Right renal pelvis (tissue), 4 donors: ENCODE measurements around the gene EFNB2. TPM values are rescaled to one million over a fixed set of nuclear protein-coding genes. Genes with fewer than 3 reads are reported as not detected.

Experiments
- DNase-seq, 4 donors: peaks; one replicate each; pipeline ENCODE4 v3.0.0-alpha.2; 2013; ENCODE audit warnings: low read depth in 4 of 4, low spot score in 3 of 4, missing footprints in 1 of 4
- polyA plus RNA-seq, 4 donors: library from polyadenylated mRNA; unstranded; fragments of 120-200 nt; gene quantifications; one replicate each; pipeline ENCODE4 v1.2.1, GENCODE V29; 2013; ENCODE audit not compliant: insufficient read length in 4 of 4

The EFNB2 gene
- polyA plus RNA-seq, 4 donors = 140 to 159 (median 147) TPM

- no peak for DNase-seq
These were observed 7.6 kb downstream of the EFNB2 start for GRCh38 chr13:106527826-106528225.

- DNase-seq = no peak
These were observed 8.0 kb downstream of the EFNB2 start for GRCh38 chr13:106527445-106527801.

DNA sequence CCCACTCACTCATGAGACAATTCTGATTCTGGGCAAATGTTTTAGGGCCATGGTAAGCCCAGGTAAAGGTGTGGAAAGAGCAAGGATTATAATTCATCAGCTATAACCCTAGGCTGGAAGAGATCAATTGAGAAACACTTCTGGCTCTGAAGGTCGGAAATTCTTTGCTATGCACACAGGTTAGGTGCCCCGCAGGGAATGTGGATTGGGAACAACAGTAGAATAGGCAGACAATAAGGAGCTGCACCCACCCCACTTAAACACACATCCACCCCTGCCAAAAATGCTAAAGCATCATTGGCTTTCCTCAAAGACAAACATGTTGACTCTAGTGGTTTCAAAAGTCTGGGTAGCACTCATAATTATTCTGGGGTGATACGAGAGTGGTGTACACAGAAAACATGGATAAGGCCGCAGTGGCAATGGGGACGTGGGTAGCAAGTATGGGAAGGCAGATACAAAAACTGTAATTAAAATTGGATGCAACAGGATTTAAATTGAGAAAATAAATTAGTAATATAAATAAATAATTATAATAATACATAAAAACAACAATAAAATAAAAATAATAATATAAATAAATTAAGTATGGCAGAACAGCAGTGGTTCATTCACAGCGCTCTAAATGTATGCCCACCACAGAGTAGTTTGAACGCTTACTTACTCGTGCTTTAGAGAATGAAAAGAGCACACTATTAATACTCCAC is 8.6 kb downstream of the EFNB2 start:
- DNase-seq = no peak

GRCh38 chr13:106525865-106526264 is 9.6 kb downstream of the EFNB2 start:
- DNase-seq = no peak

DNA sequence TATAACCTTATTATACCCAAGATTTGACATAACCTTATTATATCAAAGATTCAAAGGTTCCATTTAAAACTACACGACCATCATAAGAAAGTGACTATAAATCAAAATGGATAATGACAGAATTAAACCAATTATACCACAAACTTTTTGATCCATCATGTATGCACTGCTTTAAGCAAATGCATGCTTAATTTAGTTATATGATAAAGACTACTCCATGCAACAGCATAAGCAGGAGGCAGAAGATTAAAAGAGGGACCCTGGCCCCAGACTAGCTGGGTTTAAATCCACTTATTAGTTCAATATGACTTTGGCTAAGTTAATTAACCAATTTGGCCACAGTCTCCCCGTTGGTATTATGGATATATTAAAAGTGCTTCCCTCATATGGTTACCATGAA is 11.4 kb downstream of the EFNB2 start:
- DNase-seq = no peak

- no peak for DNase-seq
These were observed 11.9 kb downstream of the EFNB2 start for GRCh38 chr13:106523576-106523975.

- DNase-seq = no peak
These were observed 12.4 kb downstream of the EFNB2 start for GRCh38 chr13:106522898-106523525.

DNA sequence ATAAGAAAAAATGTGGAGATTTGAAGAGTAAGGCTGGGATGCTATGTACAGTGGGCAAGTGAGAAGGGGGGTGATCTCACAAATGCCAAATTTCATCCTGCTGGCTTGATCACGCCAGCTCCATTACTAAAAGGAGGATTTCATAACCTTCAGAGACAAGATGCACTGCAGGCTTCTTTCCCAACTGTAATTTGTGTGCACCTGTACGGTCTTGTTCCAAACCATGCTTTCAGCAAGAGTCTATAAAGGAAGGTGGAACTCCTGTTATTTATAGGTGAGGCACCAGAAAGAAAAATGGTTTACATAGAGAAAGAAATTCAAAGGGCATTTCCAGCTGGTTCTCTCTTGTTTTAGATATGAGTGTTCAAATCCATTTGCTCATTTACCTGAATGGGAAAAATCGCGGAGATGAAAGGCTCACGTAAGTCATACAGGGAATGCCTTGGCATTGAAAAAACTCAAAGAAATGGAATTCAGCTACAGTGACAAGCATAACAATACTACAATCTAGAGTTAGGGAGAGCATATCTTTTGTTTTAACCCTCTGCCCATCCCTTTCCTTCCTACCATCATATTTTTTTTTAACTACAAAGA is 13.3 kb downstream of the EFNB2 start:
- no peak for DNase-seq

DNA sequence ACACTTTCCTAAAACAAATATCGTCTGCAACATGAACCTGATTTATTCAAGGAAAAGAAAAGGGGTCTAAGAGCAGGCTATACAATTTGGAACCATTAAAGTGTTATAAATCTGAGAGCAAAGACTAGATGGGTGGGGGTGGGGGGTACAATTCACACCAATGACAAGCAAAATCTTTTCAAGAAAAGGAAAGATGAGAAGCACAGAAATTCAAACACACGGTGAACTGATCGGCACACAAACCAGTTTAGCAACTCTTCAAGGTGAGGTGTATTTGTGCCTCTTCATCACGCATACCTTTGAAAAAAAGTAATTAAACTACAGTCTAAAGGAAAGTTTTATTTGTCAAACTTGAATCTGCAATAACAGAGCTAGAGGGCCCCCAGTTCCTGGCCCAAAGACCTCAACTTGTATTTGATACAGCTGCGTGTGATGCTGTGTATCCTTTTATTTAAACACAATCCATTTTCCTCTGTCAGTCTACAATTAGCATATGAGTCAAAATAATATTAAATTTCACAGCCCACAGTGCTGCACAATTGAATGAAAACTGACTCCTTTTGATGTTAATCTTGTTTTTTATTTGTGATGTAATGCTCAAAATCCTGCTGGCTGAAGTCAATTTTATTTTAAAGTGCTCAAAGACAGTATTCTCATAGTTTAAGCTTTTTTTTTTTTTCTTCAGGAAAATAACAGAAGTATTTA is 14.2 kb downstream of the EFNB2 start:
- DNase-seq = no peak

DNA sequence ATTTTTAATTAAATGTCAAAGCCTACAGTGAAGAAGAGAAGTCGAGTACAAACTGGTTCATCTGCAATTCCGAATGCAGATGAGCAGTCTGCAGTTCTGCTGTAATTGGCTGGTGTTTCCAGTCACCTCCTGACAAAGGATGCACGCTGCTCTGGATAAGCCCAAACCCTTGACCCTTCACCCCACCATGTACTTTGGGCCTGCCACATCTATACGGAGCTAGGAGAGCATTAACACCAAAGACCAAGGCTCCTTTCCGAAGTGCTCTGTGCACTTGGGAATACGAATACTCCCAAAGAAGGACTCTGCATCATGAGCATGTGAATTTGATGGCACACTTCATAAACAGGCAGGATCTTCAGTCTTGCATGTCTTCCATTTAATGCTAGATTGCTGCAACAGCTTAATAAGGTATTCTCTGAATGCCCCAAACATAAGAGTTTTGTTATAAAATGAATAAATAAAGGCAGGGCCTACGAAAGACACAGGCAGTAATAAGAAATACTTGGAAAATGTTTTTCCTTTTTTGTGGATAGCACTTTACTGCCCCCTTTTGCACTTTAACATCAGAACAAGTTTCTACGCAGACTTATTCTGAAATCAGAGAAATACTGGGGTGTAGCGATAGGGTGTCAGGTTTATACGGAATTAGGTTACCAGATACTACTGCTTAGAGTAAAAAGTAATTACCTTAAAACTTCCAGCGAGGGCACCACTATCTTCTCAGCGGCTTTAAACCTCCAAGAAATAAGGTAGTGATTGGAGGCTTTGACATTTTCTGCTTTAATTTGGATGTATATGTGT is 15.0 kb downstream of the EFNB2 start:
- no peak for DNase-seq

DNA sequence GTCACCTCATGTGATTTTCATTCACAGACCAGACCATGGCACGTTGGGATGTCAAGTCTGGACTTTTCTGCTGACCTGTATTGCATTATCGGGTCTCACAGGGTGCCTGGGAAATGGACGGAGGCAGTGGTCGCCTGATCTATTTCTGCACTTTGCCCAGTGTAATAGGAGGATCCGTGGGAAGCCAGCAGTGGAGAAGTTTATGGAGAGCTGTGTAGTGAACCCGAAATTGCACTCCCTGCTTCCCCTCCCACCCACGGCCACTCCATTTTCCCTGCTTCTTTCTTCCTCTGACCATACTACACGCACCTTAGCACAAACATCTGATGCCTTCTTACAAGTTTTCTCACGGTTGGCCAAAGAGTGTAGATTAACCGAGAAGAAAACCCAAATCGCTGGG is 16.9 kb downstream of the EFNB2 start:
- DNase-seq = no peak

DNA sequence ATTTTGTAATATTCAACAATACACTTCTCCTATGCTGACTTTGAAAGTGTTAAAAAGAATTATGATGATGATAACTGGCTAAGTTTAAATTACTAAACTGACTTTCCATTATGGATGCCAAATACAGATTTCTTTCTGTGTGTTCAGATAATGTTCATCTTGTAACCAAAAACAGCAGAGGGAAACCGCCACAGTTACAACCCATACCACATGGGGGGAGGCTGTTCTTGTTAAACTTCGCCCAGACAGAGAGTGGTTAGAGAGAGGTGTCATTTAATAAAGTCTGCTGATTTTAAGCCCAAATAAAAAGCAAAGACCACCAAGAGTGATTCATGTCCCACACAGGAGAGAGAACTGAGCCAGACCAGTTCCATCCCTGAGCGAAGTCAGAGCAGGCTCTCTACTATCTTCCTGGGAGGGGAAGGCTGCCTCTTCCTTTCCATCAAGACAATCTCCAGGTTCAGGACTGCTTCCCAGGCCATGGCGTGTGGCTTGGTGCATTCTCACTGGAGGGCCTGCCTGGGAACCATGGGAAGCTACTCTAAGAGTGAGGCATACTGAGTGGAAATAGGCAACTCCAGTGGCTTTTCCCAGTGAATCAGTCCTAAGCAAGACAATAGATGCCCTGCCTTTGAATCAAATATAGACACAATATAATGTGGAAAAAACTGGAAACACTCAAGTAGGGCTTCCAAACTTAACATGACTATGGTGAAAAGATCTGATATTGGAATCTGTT is 18.2 kb downstream of the EFNB2 start:
- DNase-seq = no peak

- DNase-seq = no peak
These were observed 19.7 kb downstream of the EFNB2 start for GRCh38 chr13:106515635-106516254.

- no peak for DNase-seq
These were observed 20.4 kb downstream of the EFNB2 start for GRCh38 chr13:106514928-106515634.

DNA sequence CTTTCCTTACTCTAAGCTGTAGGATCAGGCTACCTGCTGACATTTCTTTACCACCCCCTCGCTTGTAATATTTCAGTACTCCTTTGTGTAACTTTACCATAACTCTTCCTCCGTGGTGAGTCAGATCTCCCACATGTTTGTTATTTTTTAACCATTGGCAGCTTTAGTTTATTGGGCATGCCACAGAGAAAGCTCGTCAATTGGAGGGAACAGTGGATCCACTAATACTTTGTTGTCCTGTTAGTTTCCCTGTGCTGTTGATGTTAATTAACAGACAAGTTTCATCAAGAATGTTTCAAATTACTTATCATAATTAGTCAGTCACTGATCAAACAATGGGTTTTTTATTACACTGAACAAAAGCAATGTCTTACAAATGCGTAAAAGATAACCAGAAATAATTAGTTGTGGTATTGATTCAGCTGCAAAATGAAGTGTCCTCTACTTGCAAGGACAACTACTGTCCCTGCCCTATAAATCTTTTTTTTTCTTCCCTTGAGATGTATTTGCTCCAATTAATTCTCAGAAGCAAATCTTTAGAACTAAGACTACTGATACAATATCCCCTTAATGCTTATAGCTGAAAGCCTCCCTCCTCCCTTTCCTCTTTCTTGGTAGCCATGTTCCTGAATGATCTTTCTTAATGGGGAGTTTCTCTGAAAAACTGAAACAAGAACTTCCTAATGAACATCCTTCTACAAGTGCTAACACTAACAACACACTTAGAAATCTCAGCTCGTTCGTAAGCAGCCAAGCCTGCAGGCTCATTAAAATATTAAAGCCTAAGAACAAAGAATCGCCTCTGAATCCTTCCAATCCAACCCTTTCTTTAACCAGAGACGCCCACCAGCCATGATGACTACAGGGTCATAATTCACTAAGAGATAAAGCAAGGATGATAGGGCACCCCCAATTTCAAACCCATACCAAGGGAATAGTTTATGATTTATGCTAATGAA is 22.2 kb downstream of the EFNB2 start:
- no peak for DNase-seq

DNA sequence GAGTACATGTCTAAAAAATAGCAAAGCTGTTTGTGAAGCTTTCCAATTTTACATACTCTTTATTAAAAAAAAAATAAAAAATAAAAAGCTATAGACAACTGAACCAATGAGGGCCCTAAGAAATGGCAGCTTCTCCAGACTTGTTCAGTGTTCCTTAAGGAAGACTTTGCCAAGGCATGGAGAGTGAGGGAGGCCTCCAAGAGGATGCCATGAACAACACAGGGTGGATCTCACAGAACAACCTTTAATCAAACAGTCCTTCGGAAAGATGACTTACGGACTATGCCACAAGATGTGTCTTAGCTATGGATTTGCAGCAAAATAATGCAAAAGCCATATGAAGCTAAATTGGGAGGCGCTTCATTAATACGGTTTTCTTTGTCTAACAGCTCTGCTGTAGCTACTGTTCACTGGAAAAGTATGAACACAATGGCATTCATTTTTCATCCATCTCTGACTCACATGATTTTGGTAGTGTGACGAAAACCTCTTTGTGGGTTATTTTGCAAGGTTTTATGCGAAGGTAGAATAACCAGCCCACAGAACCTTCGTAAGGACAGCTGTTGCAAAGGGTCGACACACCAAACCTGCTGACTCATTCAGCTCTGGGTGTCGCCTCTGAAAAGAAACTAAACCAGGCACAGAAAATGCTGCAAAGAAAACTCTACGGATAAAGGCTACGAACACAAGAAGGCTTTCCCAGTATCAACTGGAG is 27.7 kb downstream of the EFNB2 start:
- no peak for DNase-seq

DNA sequence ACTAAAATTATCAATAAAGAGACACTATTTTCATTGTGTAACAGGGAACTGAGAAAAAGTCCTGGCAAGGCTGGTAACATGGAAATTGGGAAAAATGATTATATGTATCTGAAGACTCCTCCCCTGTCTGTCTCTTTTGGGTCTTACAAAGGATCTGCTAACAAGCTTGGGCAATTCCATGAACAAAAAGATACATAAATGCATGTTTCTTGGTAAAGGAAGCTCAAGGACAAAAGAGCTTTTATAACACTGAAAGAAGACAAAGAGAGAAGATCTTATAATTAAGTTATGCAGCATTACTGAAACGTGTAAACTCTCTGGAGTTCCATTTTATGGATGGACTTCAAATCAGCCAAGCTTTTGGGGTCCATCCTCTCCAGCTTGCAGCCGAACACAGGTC is 29.2 kb downstream of the EFNB2 start:
- no peak for DNase-seq
